K562 (cell line): Measurements from ENCODE around the gene VIM. TPM values are rescaled to one million over a fixed set of nuclear protein-coding genes. Genes with fewer than 3 reads are reported as not detected.

Experiments used
- CGGBP1 ChIP-seq: fragments of 250-450 bp; sonication (Bioruptor Pico); IDR thresholded peaks from 2 replicates; pipeline ENCODE4 v1.9.0; 2021; ENCODE audit warnings: mild to moderate bottlenecking
- EP300 ChIP-seq: IDR thresholded peaks from 2 replicates; pipeline ENCODE4 v1.6.1; 2012; ENCODE audit warnings: low read length, improper control_type of control experiment
- LARP7 ChIP-seq: fragments of 450-650 bp; IDR thresholded peaks from 2 replicates; pipeline ENCODE4 v1.6.1; 2016
- NCOR1 ChIP-seq: fragments of 450-650 bp; IDR thresholded peaks from 2 replicates; pipeline ENCODE4 v1.6.1; 2016; ENCODE audit warnings: mild to moderate bottlenecking, moderate library complexity
- PHF21A ChIP-seq: fragments of 450-650 bp; IDR thresholded peaks from 2 replicates; pipeline ENCODE4 v1.6.1; 2017; ENCODE audit warnings: low read depth, borderline replicate concordance
- ZBTB17 ChIP-seq: fragments of 450-650 bp; formaldehyde crosslinking; IDR thresholded peaks from 2 replicates; pipeline ENCODE4 v1.4.0; 2020; ENCODE audit warnings: mild to moderate bottlenecking
- ZBTB33 ChIP-seq: sonication (generic); formaldehyde crosslinking; IDR thresholded peaks from 2 replicates; pipeline ENCODE4 v1.8.1; 2023; ENCODE audit warnings: mild to moderate bottlenecking, missing genetic modification reagents
- polyA plus RNA-seq, 8 experiments: library from polyadenylated mRNA; depleted of rRNA in 4 of 8; stranded (reverse) in 5 of 8; unstranded in 3 of 8; fragments of >200 nt; fragmentation: Nextera tagmentation in 2 of 8; fragmentation: Illumina TruSeq in 1 of 8; extraction: Ambion mirVana in 2 of 8; extraction: Trizol in 1 of 8; gene quantifications; 2 replicates each; pipeline versions ENCODE4 v1.2.1 to v1.2.3, GENCODE V29; 2011 to 2014; ENCODE audit warnings: inconsistent platforms in 1 of 8, missing spikeins in 1 of 8
- total RNA-seq, 7 experiments: library from RNA; depleted of rRNA in 6 of 7; stranded (reverse); fragments of >200 nt in 6 of 7; fragmentation: Illumina TruSeq in 2 of 7; extraction: Trizol in 2 of 7; gene quantifications; 2 replicates each; pipeline versions ENCODE4 v1.2.1 to v1.2.3, GENCODE V29; 2011 to 2021; ENCODE audit warnings: low replicate concordance in 1 of 7
- TF ChIP-seq, protein P1 (sequence below): fragments of 200-800 bp; sonication (Bioruptor generic); IDR thresholded peaks from 2 replicates; pipeline ENCODE4 v1.6.1; 2016; ENCODE audit warnings: missing genetic modification characterization, missing compliant biosample characterization
- TF ChIP-seq, protein P2 (sequence below): sonication (generic); formaldehyde crosslinking; IDR thresholded peaks from 2 replicates; pipeline ENCODE4 v1.8.0; 2022; ENCODE audit warnings: mild to moderate bottlenecking, low read depth, missing genetic modification reagents
- TF ChIP-seq, protein P3 (sequence below): IDR thresholded peaks from 3 replicates; pipeline ENCODE4 v1.6.1; 2011; ENCODE audit warnings: borderline replicate concordance, mild to moderate bottlenecking; ENCODE audit not compliant: insufficient read length, insufficient read depth
- TF ChIP-seq, protein P4 (sequence below): sonication (generic); formaldehyde crosslinking; IDR thresholded peaks from 2 replicates; pipeline ENCODE4 v1.8.1; 2023; ENCODE audit warnings: mild to moderate bottlenecking, missing genetic modification reagents
- TF ChIP-seq, protein P5 (sequence below): fragments of 250-450 bp; sonication (Bioruptor Pico); IDR thresholded peaks from 2 replicates; pipeline ENCODE4 v1.5.0; 2021; ENCODE audit warnings: mild to moderate bottlenecking, borderline replicate concordance

VIM gene
- total and polyA plus RNA-seq, 9 of the 15 experiments (the other 6 are each of a cell fraction or from before 2014, with no cell fraction given) = 86.0 to 621 (median 383) TPM

DNA sequence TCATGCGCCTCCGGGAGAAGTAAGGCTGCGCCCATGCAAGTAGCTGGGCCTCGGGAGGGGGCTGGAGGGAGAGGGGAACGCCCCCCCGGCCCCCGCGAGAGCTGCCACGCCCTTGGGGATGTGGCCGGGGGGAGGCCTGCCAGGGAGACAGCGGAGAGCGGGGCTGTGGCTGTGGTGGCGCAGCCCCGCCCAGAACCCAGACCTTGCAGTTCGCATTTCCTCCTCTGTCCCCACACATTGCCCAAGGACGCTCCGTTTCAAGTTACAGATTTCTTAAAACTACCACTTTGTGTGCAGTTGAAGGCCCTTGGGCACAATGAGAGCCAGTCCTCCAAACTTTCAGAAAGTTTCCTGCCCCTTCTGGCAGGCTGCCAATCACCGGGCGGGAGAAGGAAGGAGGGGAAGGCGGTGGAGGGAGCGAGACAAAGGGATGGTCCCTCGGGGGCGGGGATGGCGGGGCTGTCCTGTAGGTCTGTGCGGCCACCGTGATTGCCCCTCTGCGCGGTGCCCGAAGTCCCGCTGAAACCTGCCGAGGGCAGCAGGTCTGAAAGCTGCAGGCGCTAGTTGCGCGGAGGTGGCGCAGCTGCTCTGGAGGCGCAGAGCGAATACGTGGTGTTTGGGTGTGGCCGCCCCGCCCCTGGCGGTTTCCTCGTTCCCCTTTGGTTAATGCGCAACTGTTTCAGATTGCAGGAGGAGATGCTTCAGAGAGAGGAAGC lies 2.1 kb downstream of the VIM start (continued):
- TF ChIP-seq, protein P1, sequence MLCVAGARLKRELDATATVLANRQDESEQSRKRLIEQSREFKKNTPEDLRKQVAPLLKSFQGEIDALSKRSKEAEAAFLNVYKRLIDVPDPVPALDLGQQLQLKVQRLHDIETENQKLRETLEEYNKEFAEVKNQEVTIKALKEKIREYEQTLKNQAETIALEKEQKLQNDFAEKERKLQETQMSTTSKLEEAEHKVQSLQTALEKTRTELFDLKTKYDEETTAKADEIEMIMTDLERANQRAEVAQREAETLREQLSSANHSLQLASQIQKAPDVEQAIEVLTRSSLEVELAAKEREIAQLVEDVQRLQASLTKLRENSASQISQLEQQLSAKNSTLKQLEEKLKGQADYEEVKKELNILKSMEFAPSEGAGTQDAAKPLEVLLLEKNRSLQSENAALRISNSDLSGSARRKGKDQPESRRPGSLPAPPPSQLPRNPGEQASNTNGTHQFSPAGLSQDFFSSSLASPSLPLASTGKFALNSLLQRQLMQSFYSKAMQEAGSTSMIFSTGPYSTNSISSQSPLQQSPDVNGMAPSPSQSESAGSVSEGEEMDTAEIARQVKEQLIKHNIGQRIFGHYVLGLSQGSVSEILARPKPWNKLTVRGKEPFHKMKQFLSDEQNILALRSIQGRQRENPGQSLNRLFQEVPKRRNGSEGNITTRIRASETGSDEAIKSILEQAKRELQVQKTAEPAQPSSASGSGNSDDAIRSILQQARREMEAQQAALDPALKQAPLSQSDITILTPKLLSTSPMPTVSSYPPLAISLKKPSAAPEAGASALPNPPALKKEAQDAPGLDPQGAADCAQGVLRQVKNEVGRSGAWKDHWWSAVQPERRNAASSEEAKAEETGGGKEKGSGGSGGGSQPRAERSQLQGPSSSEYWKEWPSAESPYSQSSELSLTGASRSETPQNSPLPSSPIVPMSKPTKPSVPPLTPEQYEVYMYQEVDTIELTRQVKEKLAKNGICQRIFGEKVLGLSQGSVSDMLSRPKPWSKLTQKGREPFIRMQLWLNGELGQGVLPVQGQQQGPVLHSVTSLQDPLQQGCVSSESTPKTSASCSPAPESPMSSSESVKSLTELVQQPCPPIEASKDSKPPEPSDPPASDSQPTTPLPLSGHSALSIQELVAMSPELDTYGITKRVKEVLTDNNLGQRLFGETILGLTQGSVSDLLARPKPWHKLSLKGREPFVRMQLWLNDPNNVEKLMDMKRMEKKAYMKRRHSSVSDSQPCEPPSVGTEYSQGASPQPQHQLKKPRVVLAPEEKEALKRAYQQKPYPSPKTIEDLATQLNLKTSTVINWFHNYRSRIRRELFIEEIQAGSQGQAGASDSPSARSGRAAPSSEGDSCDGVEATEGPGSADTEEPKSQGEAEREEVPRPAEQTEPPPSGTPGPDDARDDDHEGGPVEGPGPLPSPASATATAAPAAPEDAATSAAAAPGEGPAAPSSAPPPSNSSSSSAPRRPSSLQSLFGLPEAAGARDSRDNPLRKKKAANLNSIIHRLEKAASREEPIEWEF = no peak
- TF ChIP-seq PHF21A (peak; percentile 40; the same call in 1 of the 2 replicates), EP300 (no peak; the same call in 1 of the 2 replicates), ZBTB33 (CRISPR knock-in tag) (peak; percentile 19; the same call in 1 of the 2 replicates), LARP7 (no peak), ZBTB17 (0 out of 2 replicates have a peak, but pooled peaks have one; percentile 38), CGGBP1 (CRISPR knock-in tag) (no peak), NCOR1 (0 out of 2 replicates have a peak, but pooled peaks have one; percentile 22)
- TF ChIP-seq, protein P2, sequence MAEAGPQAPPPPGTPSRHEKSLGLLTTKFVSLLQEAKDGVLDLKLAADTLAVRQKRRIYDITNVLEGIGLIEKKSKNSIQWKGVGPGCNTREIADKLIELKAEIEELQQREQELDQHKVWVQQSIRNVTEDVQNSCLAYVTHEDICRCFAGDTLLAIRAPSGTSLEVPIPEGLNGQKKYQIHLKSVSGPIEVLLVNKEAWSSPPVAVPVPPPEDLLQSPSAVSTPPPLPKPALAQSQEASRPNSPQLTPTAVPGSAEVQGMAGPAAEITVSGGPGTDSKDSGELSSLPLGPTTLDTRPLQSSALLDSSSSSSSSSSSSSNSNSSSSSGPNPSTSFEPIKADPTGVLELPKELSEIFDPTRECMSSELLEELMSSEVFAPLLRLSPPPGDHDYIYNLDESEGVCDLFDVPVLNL (CRISPR knock-in tag) = no peak
- TF ChIP-seq, protein P3, sequence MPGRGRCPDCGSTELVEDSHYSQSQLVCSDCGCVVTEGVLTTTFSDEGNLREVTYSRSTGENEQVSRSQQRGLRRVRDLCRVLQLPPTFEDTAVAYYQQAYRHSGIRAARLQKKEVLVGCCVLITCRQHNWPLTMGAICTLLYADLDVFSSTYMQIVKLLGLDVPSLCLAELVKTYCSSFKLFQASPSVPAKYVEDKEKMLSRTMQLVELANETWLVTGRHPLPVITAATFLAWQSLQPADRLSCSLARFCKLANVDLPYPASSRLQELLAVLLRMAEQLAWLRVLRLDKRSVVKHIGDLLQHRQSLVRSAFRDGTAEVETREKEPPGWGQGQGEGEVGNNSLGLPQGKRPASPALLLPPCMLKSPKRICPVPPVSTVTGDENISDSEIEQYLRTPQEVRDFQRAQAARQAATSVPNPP = no peak
- TF ChIP-seq, protein P4, sequence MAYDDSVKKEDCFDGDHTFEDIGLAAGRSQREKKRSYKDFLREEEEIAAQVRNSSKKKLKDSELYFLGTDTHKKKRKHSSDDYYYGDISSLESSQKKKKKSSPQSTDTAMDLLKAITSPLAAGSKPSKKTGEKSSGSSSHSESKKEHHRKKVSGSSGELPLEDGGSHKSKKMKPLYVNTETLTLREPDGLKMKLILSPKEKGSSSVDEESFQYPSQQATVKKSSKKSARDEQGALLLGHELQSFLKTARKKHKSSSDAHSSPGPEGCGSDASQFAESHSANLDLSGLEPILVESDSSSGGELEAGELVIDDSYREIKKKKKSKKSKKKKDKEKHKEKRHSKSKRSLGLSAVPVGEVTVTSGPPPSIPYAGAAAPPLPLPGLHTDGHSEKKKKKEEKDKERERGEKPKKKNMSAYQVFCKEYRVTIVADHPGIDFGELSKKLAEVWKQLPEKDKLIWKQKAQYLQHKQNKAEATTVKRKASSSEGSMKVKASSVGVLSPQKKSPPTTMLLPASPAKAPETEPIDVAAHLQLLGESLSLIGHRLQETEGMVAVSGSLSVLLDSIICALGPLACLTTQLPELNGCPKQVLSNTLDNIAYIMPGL (CRISPR knock-in tag) = no peak
- TF ChIP-seq, protein P5, sequence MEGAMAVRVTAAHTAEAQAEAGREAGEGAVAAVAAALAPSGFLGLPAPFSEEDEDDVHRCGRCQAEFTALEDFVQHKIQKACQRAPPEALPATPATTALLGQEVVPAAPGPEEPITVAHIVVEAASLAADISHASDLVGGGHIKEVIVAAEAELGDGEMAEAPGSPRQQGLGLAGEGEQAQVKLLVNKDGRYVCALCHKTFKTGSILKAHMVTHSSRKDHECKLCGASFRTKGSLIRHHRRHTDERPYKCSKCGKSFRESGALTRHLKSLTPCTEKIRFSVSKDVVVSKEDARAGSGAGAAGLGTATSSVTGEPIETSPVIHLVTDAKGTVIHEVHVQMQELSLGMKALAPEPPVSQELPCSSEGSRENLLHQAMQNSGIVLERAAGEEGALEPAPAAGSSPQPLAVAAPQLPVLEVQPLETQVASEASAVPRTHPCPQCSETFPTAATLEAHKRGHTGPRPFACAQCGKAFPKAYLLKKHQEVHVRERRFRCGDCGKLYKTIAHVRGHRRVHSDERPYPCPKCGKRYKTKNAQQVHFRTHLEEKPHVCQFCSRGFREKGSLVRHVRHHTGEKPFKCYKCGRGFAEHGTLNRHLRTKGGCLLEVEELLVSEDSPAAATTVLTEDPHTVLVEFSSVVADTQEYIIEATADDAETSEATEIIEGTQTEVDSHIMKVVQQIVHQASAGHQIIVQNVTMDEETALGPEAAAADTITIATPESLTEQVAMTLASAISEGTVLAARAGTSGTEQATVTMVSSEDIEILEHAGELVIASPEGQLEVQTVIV = no peak
